Gastroesophageal sphincter (tissue), 4 donors: ENCODE results near the gene ZSCAN20. TPM values are rescaled to one million over a fixed set of nuclear protein-coding genes. Genes with fewer than 3 reads are reported as not detected.

Source experiments
- ATAC-seq: fragments of 150-250 bp; one replicate; pipeline ENCODE4 v1.9.1; 2016; ENCODE audit warnings: mild to moderate bottlenecking, moderate library complexity
- H3K27ac ChIP-seq, 4 donors: fragments of 200-600 bp; sonication (generic) in 3 of 4; 1 replicate in 3 of 4; 2 replicates in 1 of 4; pipeline ENCODE4 v1.5.1; 2016 to 2019
- H3K27me3 ChIP-seq: fragments of 200-600 bp; sonication (generic); one replicate; pipeline ENCODE4 v1.5.1; 2019
- H3K36me3 ChIP-seq, 2 donors: fragments of 200-600 bp; sonication (generic); one replicate each; pipeline ENCODE4 v1.5.1; 2019; ENCODE audit warnings: control low read depth in 1 of 2
- H3K4me1 ChIP-seq, 3 donors: fragments of 200-600 bp; sonication (generic); 1 replicate in 2 of 3; 2 replicates in 1 of 3; pipeline ENCODE4 v1.5.1; 2016 to 2019; ENCODE audit warnings: control low read depth in 2 of 3
- H3K4me3 ChIP-seq, 2 donors: fragments of 200-600 bp; sonication (generic); one replicate each; pipeline ENCODE4 v1.5.1; 2019; ENCODE audit warnings: mild to moderate bottlenecking in 1 of 2, moderate library complexity in 1 of 2
- H3K9me3 ChIP-seq, 3 donors: fragments of 200-600 bp; sonication (generic); one replicate each; pipeline ENCODE4 v1.5.1; 2017 to 2019; ENCODE audit warnings: control low read depth in 2 of 3
- EP300 ChIP-seq: sonication (generic); formaldehyde crosslinking; IDR thresholded peaks from one replicate; pipeline ENCODE4 v1.6.1; 2017; ENCODE audit warnings: antibody characterized with exemption, mild to moderate bottlenecking
- POLR2A ChIP-seq, 2 donors: fragments of 450-650 bp; IDR thresholded peaks; one replicate each; pipeline ENCODE4 v1.6.1; 2017; ENCODE audit warnings: antibody characterized with exemption in 2 of 2, mild to moderate bottlenecking in 2 of 2, moderate library complexity in 1 of 2
- POLR2AphosphoS5 ChIP-seq: sonication (generic); formaldehyde crosslinking; IDR thresholded peaks from one replicate; pipeline ENCODE4 v1.6.1; 2017; ENCODE audit warnings: antibody characterized with exemption
- WGBS, 2 donors: methylation state at CpG; one replicate each; pipeline ENCODE4 v1.1.5; 2018; ENCODE audit warnings: low coverage in 1 of 2; 5-methylcytosine and 5-hydroxymethylcytosine counted together
- total RNA-seq, 4 donors: library from RNA; depleted of rRNA; stranded (reverse); fragments of >200 nt; gene quantifications; one replicate each; pipeline ENCODE4 v1.1.0, GENCODE V29; 2016
- TF ChIP-seq, protein P1 (sequence below), 4 experiments: fragments of 200-600 bp in 2 of 4; fragments of 450-650 bp in 2 of 4; sonication (generic) in 1 of 4; IDR thresholded peaks; one replicate each; pipeline ENCODE4 v1.5.1; 2017 to 2019; ENCODE audit warnings: antibody characterized with exemption in 4 of 4, mild to moderate bottlenecking in 2 of 4, moderate library complexity in 2 of 4

ZSCAN20 gene
- total RNA-seq, 4 donors from 2014 or later, result 6.7 to 9.2 (median 7.5) TPM

DNA sequence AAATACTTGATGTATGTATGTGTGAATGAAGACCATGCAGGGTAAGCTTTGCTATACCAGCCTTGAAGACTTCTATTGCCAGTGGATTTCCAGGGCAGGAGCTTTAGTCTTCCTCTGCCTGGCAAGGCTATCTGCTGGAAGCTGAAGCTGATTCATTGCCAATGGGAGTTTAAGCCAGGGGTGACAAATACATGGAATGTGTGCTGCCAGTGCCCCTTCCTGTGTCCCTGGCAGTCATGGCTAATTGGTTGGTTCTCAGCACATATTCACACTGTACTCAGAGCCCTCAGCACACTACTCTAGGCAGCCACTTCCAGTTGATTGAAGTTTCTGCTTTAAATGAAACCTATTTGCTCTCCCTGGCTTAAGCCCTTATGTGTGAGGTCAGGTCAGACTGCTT, 1.5 kb downstream of the ZSCAN20 start:
- Histone ChIP-seq H3K9me3 (no peaks in the 10 kb centered on the region), H3K27me3 (no peaks in the 10 kb centered on the region), H3K27ac (no peak overlapping the region), H3K4me3 (no peak overlapping the region), H3K36me3 (peaks cover 0 to under 1% of the 10 kb centered on the region in 2 donors), H3K4me1 (peaks cover 0 to 48% (median 5%) of the 10 kb centered on the region in 3 donors)
- TF ChIP-seq POLR2AphosphoS5 (no peak), POLR2A (IDR thresholded peaks at IDR 0.05) (no peak), EP300 (no peak)
- TF ChIP-seq, protein P1, sequence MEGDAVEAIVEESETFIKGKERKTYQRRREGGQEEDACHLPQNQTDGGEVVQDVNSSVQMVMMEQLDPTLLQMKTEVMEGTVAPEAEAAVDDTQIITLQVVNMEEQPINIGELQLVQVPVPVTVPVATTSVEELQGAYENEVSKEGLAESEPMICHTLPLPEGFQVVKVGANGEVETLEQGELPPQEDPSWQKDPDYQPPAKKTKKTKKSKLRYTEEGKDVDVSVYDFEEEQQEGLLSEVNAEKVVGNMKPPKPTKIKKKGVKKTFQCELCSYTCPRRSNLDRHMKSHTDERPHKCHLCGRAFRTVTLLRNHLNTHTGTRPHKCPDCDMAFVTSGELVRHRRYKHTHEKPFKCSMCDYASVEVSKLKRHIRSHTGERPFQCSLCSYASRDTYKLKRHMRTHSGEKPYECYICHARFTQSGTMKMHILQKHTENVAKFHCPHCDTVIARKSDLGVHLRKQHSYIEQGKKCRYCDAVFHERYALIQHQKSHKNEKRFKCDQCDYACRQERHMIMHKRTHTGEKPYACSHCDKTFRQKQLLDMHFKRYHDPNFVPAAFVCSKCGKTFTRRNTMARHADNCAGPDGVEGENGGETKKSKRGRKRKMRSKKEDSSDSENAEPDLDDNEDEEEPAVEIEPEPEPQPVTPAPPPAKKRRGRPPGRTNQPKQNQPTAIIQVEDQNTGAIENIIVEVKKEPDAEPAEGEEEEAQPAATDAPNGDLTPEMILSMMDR (IDR thresholded peaks at IDR 0.05), result no peak
- no peak for ATAC-seq

DNA sequence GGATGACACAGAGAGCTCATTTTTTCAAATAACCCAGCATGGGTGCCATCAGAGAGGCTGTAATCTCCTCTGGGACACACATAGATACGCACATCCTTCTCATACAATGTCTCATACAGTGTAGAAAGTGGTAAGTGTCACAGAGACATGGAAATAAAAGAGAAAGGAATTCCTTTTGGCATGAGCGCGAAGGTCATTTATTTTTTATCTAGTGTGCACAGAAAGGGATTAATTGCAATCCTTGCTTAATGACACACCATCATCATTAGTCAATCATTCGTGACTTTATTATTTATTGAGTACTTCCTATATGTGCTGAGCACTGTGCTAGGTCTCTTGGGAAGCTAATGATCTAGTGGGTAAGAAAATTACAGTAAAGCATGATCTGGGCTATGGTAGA, 5.0 kb downstream of the ZSCAN20 start:
- no peak overlapping the region for H3K4me3 ChIP-seq
- H3K27ac ChIP-seq, result no peak overlapping the region
- H3K4me1 ChIP-seq, result peaks cover 0 to 16% (median 5%) of the 10 kb centered on the region in 3 donors
- peaks cover 0 to 36% of the 10 kb centered on the region in 2 donors for H3K36me3 ChIP-seq
- WGBS, 2 donors, result 73 to 91% methylated on average over 4 of the region's 4 CpGs
- TF ChIP-seq POLR2AphosphoS5, result no peak
- TF ChIP-seq, protein P1 (IDR thresholded peaks at IDR 0.05), result no peak
- no peak for TF ChIP-seq POLR2A (IDR thresholded peaks at IDR 0.05)
- no peak for TF ChIP-seq EP300
- no peaks in the 10 kb centered on the region for H3K27me3 ChIP-seq
- no peak for ATAC-seq
- no peaks in the 10 kb centered on the region for H3K9me3 ChIP-seq

DNA sequence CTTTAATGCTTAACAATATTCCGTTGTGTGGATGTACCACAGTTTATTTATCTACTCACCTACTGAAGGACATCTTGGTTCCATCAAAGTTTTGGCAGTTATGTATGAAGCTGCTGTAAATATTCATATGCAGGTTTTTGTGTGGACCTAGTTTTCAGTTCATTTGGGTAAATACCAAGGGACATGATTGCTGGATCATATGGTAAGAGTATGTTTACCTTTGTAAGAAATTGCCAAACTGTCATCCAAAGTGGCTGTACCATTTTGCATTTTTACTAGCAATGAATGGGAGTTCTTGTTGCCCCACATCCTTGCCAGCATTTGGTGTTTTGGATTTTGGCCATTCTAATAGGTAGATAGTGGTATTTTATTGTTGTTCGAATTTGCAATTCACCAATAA, 10.0 kb downstream of the ZSCAN20 start:
- H3K36me3 ChIP-seq, result peaks cover 0 to 76% of the 10 kb centered on the region in 2 donors
- H3K27ac ChIP-seq, result no peak overlapping the region
- ATAC-seq, result no peak
- no peaks in the 10 kb centered on the region for H3K27me3 ChIP-seq
- peaks cover 0 to 15% (median 0%) of the 10 kb centered on the region in 3 donors for H3K9me3 ChIP-seq
- H3K4me1 ChIP-seq, result no peaks in the 10 kb centered on the region
- H3K4me3 ChIP-seq, result no peak overlapping the region
- 69 to 94% methylated on average over 2 of the region's 2 CpGs for whole genome bisulfite sequencing, 2 donors
- no peak for TF ChIP-seq POLR2AphosphoS5
- TF ChIP-seq POLR2A (IDR thresholded peaks at IDR 0.05), result no peak
- TF ChIP-seq, protein P1 (IDR thresholded peaks at IDR 0.05), result no peak
- no peak for TF ChIP-seq EP300

DNA sequence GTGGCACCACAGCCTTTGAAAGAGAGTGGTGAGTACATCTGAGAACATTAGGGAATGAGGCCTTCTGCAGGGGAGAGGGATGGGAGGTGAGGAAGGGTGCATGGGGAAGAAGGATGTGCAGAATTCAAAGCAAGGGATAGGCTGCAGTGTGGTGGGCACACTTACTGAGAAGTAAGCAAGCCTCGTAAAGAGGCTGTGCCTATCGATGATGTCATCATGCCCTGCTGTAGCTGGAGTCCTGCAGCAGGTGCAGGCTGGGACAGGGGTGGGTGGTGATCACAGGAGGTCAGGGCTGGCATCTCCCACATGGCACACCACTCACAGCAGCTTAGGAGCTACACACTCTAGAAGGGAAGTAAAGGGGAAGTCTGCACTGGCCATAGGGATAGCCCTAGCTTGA, 16.2 kb downstream of the ZSCAN20 start:
- H3K9me3 ChIP-seq, result peaks cover 0 to 26% (median 0%) of the 10 kb centered on the region in 3 donors

DNA sequence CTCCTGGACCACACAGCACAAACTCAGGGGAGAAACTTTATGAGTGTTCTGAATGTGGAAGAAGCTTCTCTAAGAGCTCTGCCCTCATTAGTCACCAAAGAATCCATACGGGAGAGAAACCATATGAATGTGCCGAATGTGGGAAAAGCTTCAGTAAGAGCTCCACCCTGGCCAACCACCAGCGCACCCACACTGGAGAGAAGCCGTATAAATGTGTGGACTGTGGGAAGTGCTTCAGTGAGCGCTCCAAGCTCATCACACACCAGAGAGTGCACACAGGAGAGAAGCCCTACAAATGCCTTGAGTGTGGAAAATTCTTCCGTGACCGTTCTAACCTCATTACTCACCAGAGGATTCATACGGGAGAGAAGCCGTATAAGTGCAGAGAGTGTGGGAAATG, 22.5 kb downstream of the ZSCAN20 start:
- Histone ChIP-seq H3K9me3 (peaks cover 0 to 59% (median 6%) of the 10 kb centered on the region in 3 donors), H3K27ac (no peak overlapping the region), H3K36me3 (peaks cover 0 to 86% of the 10 kb centered on the region in 2 donors), H3K4me1 (no peaks in the 10 kb centered on the region), H3K4me3 (no peak overlapping the region), H3K27me3 (no peaks in the 10 kb centered on the region)
- TF ChIP-seq POLR2AphosphoS5 (no peak), POLR2A (IDR thresholded peaks at IDR 0.05) (no peak), EP300 (no peak)
- TF ChIP-seq, protein P1 (IDR thresholded peaks at IDR 0.05), result no peak
- 96 to 100% methylated on average over 2 to 9 of the region's 9 CpGs for WGBS, 2 donors
- no peak for ATAC-seq

More for the DNA sequence above, 16.2 kb downstream of the ZSCAN20 start:
- TF ChIP-seq, protein P1 (IDR thresholded peaks at IDR 0.05), result no peak
- TF ChIP-seq POLR2A (IDR thresholded peaks at IDR 0.05) (no peak), EP300 (no peak), POLR2AphosphoS5 (no peak)
- Histone ChIP-seq H3K4me1 (no peaks in the 10 kb centered on the region), H3K27me3 (no peaks in the 10 kb centered on the region), H3K36me3 (peaks cover 0 to 95% of the 10 kb centered on the region in 2 donors), H3K4me3 (no peak overlapping the region), H3K27ac (no peak overlapping the region)
- WGBS, 2 donors, result 88 to 93% methylated on average over 2 of the region's 2 CpGs
- ATAC-seq, result no peak
